OCI-M2 (cell line): ENCODE measurements around the gene HOXA5.

Source experiments
- DNase-seq: peaks from one replicate; lab custom pipeline; 2025; ENCODE audit not compliant: unreplicated experiment; lab: John Stamatoyannopoulos, UW

The HOXA5 gene

GRCh38 chr7:27109466-27110185 is 33.9 kb downstream of the HOXA5 start:
- no peak for DNase-seq

- DNase-seq, result no peak
Measured at GRCh38 chr7:27108390-27109127, 34.9 kb downstream of the HOXA5 start.

GRCh38 chr7:27107391-27108381 is 35.8 kb downstream of the HOXA5 start:
- DNase-seq, result no peak

GRCh38 chr7:27106901-27107240 is 36.6 kb downstream of the HOXA5 start:
- DNase-seq, result no peak

GRCh38 chr7:27106181-27106900 is 37.1 kb downstream of the HOXA5 start:
- no peak for DNase-seq

- DNase-seq, result no peak
Measured at GRCh38 chr7:27105301-27106031, 38.0 kb downstream of the HOXA5 start.

GRCh38 chr7:27104341-27105058 is 39.0 kb downstream of the HOXA5 start:
- DNase-seq, result no peak

- DNase-seq, result no peak
Measured at GRCh38 chr7:27103489-27104226, 39.8 kb downstream of the HOXA5 start.

- DNase-seq, result no peak
Measured at GRCh38 chr7:27102581-27103442, 40.7 kb downstream of the HOXA5 start, which contains the start of gene HOXA2. TSS of gene HOXA2 (minus strand) at chr7:27102683. CDS start at chr7:27102500, 183 bp downstream.

- no peak for DNase-seq
Measured at GRCh38 chr7:27101957-27102580, 41.4 kb downstream of the HOXA5 start.

GRCh38 chr7:27101171-27101956 is 42.1 kb downstream of the HOXA5 start:
- no peak for DNase-seq

- no peak for DNase-seq
Measured at GRCh38 chr7:27100694-27101170, 42.7 kb downstream of the HOXA5 start.

- no peak for DNase-seq
Measured at GRCh38 chr7:27099453-27100370, 43.8 kb downstream of the HOXA5 start.

GRCh38 chr7:27098578-27099451 is 44.7 kb downstream of the HOXA5 start:
- DNase-seq, result no peak
